ENCODE results near the gene DPP10. TPM values are rescaled to one million over a fixed set of nuclear protein-coding genes. Genes with fewer than 3 reads are reported as not detected.
"Not testable (repeated sequence)": the region's sequence is repeated elsewhere in the genome, so short reads cannot be mapped to it uniquely, and the experiment has no call there.

Gene DPP10
- total RNA-seq, 1 experiment from 2014 or later = not detected

DNA sequence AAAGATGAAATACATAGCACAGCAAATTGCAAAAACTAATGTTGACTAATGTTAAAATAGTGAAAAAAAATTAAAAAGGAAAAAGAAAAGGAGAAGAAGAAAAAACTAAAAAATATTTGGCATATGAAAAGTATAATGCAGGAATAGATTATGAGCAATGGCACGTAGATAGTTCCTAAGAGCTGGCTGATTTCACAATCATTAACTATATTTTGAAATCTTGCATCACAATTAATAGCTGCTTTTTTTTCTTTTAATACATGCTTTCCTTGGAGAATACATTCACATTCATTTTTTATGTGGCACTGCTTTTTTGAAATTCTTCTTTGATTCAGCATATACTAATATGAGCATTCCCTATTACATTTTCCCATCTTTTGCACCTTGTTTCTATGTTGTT, 299.8 kb downstream of the DPP10 start:
- ChIA-PET POLR2A (no interaction called here), CTCF (no interaction called here)
- in situ Hi-C loops (cut with HindIII; ENCODE audit: low pct_unique_long_range_greater_than_20kb, low sequenced_read_pairs) = no loop called here

DNA sequence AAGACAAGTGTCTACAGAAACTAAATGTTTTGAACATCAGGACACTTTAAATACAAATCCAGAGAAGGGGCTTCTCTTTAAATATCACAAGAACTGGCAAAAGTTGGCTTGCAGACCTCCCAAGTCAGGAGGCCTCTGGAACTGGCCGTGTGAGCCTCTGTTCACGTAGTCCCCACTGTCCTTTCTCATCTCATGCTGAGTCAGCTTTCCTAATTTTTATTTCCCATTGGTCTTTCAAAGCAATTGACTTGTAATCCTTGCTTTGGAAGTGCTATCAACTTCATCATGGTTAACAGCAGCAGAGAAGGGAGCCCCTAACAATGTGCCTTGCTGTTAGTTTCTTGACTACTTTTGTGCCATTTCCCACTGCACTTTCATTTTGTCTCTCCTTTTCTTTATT, 303.3 kb downstream of the DPP10 start:
- DNase-seq (ENCODE audit: low read depth, low spot score) (no peak), ATAC-seq (no peak)
- in situ Hi-C loops (cut with HindIII; ENCODE audit: low pct_unique_long_range_greater_than_20kb, low sequenced_read_pairs) (no loop called here), intact Hi-C loops (cut with micrococcal nuclease; ENCODE audit: unreplicated experiment) (no loop called here)
- no TSS peak for BruUV-seq (replicated peaks)
- H3K4me3 ChIP-seq (ENCODE audit: low read depth in 2 of 2, low read length in 2 of 2) = no peak overlapping the region
- TF ChIP-seq TCF7L2 (IDR thresholded peaks at IDR 0.05; ENCODE audit: low read depth, low read length) = no peak
- TF ChIP-seq POLR2AphosphoS5 (IDR thresholded peaks at IDR 0.05; ENCODE audit: low read depth, low read length) = no peak
- TF ChIP-seq, protein P1, sequence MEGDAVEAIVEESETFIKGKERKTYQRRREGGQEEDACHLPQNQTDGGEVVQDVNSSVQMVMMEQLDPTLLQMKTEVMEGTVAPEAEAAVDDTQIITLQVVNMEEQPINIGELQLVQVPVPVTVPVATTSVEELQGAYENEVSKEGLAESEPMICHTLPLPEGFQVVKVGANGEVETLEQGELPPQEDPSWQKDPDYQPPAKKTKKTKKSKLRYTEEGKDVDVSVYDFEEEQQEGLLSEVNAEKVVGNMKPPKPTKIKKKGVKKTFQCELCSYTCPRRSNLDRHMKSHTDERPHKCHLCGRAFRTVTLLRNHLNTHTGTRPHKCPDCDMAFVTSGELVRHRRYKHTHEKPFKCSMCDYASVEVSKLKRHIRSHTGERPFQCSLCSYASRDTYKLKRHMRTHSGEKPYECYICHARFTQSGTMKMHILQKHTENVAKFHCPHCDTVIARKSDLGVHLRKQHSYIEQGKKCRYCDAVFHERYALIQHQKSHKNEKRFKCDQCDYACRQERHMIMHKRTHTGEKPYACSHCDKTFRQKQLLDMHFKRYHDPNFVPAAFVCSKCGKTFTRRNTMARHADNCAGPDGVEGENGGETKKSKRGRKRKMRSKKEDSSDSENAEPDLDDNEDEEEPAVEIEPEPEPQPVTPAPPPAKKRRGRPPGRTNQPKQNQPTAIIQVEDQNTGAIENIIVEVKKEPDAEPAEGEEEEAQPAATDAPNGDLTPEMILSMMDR (IDR thresholded peaks at IDR 0.05) = no peak
- TF ChIP-seq SIN3A (IDR thresholded peaks at IDR 0.05; ENCODE audit: borderline replicate concordance, insufficient read depth, low read depth, low read length) = no peak
- TF ChIP-seq, protein P2, sequence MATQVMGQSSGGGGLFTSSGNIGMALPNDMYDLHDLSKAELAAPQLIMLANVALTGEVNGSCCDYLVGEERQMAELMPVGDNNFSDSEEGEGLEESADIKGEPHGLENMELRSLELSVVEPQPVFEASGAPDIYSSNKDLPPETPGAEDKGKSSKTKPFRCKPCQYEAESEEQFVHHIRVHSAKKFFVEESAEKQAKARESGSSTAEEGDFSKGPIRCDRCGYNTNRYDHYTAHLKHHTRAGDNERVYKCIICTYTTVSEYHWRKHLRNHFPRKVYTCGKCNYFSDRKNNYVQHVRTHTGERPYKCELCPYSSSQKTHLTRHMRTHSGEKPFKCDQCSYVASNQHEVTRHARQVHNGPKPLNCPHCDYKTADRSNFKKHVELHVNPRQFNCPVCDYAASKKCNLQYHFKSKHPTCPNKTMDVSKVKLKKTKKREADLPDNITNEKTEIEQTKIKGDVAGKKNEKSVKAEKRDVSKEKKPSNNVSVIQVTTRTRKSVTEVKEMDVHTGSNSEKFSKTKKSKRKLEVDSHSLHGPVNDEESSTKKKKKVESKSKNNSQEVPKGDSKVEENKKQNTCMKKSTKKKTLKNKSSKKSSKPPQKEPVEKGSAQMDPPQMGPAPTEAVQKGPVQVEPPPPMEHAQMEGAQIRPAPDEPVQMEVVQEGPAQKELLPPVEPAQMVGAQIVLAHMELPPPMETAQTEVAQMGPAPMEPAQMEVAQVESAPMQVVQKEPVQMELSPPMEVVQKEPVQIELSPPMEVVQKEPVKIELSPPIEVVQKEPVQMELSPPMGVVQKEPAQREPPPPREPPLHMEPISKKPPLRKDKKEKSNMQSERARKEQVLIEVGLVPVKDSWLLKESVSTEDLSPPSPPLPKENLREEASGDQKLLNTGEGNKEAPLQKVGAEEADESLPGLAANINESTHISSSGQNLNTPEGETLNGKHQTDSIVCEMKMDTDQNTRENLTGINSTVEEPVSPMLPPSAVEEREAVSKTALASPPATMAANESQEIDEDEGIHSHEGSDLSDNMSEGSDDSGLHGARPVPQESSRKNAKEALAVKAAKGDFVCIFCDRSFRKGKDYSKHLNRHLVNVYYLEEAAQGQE (IDR thresholded peaks at IDR 0.05; ENCODE audit: insufficient read depth in 1 of 2, low read depth in 2 of 2, low read length in 1 of 2) = no peak
- no peaks in the 10 kb centered on the region for H3K27me3 ChIP-seq (ENCODE audit: control insufficient read depth, insufficient read depth, low read length)
- ChIA-PET POLR2A (no interaction called here), CTCF (no interaction called here)
- no peak overlapping the region for H3K27ac ChIP-seq (ENCODE audit: low read length)
- no peaks in the 10 kb centered on the region for H3K9me3 ChIP-seq (ENCODE audit: control insufficient read depth, insufficient read depth, low read depth, low read length)
- no peaks in the 10 kb centered on the region for H3K36me3 ChIP-seq (ENCODE audit: control insufficient read depth, insufficient read depth, low read length)
- no peaks in the 10 kb centered on the region for H3K4me1 ChIP-seq (ENCODE audit: control insufficient read depth, insufficient read depth, low read length)

More for the DNA sequence above, 299.8 kb downstream of the DPP10 start:
- no TSS peak for BruUV-seq (replicated peaks)
- no peak for ATAC-seq
- no peaks in the 10 kb centered on the region for H3K9me3 ChIP-seq (ENCODE audit: control insufficient read depth, insufficient read depth, low read depth, low read length)
- intact Hi-C loops (cut with micrococcal nuclease; ENCODE audit: unreplicated experiment) = no loop called here
- TF ChIP-seq, protein P2 (IDR thresholded peaks at IDR 0.05; ENCODE audit: insufficient read depth in 1 of 2, low read depth in 2 of 2, low read length in 1 of 2) = no peak
- no peak for TF ChIP-seq SIN3A (IDR thresholded peaks at IDR 0.05; ENCODE audit: borderline replicate concordance, insufficient read depth, low read depth, low read length)
- no peak for TF ChIP-seq POLR2AphosphoS5 (IDR thresholded peaks at IDR 0.05; ENCODE audit: low read depth, low read length)
- TF ChIP-seq, protein P1 (IDR thresholded peaks at IDR 0.05) = no peak
- no peak for TF ChIP-seq TCF7L2 (IDR thresholded peaks at IDR 0.05; ENCODE audit: low read depth, low read length)
- H3K36me3 ChIP-seq (ENCODE audit: control insufficient read depth, insufficient read depth, low read length) = no peaks in the 10 kb centered on the region
- H3K4me3 ChIP-seq (ENCODE audit: low read depth in 2 of 2, low read length in 2 of 2) = no peak overlapping the region
- DNase-seq (ENCODE audit: low read depth, low spot score) = no peak
- no peaks in the 10 kb centered on the region for H3K4me1 ChIP-seq (ENCODE audit: control insufficient read depth, insufficient read depth, low read length)
- no peak overlapping the region for H3K27ac ChIP-seq (ENCODE audit: low read length)
- H3K27me3 ChIP-seq (ENCODE audit: control insufficient read depth, insufficient read depth, low read length) = no peaks in the 10 kb centered on the region

DNA sequence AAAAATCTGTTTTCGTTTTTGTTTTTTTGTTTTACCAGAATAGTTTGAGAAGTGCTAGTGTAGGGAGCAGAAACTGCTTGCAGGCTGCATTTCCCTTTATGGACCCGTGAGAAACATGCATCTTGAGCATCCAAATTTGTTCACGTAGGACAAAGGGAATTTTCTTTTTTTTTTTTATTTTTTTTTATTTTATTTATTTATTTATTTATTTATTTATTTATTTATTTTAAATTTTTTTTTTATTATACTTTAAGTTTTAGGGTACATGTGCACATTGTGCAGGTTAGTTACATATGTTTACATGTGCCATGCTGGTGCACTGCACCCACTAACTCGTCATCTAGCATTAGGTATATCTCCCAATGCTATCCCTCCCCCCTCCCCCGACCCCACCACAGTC, 305.7 kb downstream of the DPP10 start:
- H3K4me1 ChIP-seq (ENCODE audit: control insufficient read depth, insufficient read depth, low read length); H3K9me3 ChIP-seq (ENCODE audit: control insufficient read depth, insufficient read depth, low read depth, low read length); in situ Hi-C loops (cut with HindIII; ENCODE audit: low pct_unique_long_range_greater_than_20kb, low sequenced_read_pairs); intact Hi-C loops (cut with micrococcal nuclease; ENCODE audit: unreplicated experiment); CTCF ChIA-PET; H3K36me3 ChIP-seq (ENCODE audit: control insufficient read depth, insufficient read depth, low read length); H3K4me3 ChIP-seq (ENCODE audit: low read depth in 2 of 2, low read length in 2 of 2); DNase-seq (ENCODE audit: low read depth, low spot score); H3K27me3 ChIP-seq (ENCODE audit: control insufficient read depth, insufficient read depth, low read length); H3K27ac ChIP-seq (ENCODE audit: low read length); ATAC-seq; POLR2A ChIA-PET; BruUV-seq (replicated peaks): not testable (repeated sequence)
